ENCODE measurements around the gene TMEM39A.

Gene TMEM39A

GRCh38 chr3:119428538-119428937, 34.9 kb downstream of the TMEM39A start:
- Histone ChIP-seq H3K9me3 (replicated peaks; ENCODE audit: insufficient read depth, low read length) (no peaks in the 10 kb centered on the region), H3K9me2 (replicated peaks; ENCODE audit: insufficient read depth, low read length) (no peaks in the 10 kb centered on the region), H3F3A (ENCODE audit: insufficient read depth, low read length) (no peaks in the 10 kb centered on the region), H3K79me2 (ENCODE audit: low read length) (no peaks in the 10 kb centered on the region), H3K36me3 (replicated peaks; ENCODE audit: insufficient read depth, low read length) (peaks cover 25% of the 10 kb centered on the region), H3K27me3 (replicated peaks; ENCODE audit: insufficient read depth, low read length) (no peaks in the 10 kb centered on the region), H3K4me1 (ENCODE audit: low read length) (no peaks in the 10 kb centered on the region), H4K20me1 (ENCODE audit: insufficient read depth, low read length) (no peaks in the 10 kb centered on the region), H3K4me3 (ENCODE audit: low read length) (no peak overlapping the region), H3K4me2 (ENCODE audit: low read depth, low read length) (no peak overlapping the region), H3K9ac (ENCODE audit: low read length) (no peak overlapping the region), H3K27ac (ENCODE audit: low read length) (no peak overlapping the region), H2AFZ (ENCODE audit: low read length) (no peak overlapping the region)
- no peak for TF ChIP-seq EZH2 (optimal IDR thresholded peaks at IDR 0.05; ENCODE audit: low read depth, low read length)
- no peak for TF ChIP-seq EZH2phosphoT487 (IDR thresholded peaks at IDR 0.05; ENCODE audit: low read length)
- TF ChIP-seq CTCF (IDR thresholded peaks at IDR 0.05; ENCODE audit: low read length), result no peak
- no peak for DNase-seq

DNA sequence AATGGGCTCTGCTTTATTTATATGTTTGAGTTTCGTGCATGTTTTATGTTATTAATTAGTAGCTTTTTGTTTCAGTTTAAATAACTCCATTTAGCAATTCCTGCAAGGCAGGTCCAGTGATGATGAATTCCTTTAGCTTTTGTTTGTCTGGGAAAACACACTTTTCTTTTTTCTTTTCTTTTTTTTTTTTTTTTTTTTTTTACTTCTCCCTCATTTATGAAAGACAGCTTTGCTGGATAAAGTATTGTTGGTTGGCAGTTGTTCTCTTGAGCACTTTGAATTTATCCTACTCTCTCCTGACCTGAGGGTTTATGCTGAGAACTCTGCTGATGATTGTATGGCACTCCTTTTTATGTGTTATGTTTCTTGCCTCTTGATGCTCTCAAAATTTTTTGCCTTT, 35.7 kb downstream of the TMEM39A start:
- DNase-seq, result no peak
- no peaks in the 10 kb centered on the region for H3K4me1 ChIP-seq (ENCODE audit: low read length)
- no peak overlapping the region for H3K27ac ChIP-seq (ENCODE audit: low read length)
- H3K79me2 ChIP-seq (ENCODE audit: low read length), result no peaks in the 10 kb centered on the region
- H3K9ac ChIP-seq (ENCODE audit: low read length), result no peak overlapping the region
- no peak overlapping the region for H2AFZ ChIP-seq (ENCODE audit: low read length)
- H3K36me3 ChIP-seq (replicated peaks; ENCODE audit: insufficient read depth, low read length), result peaks cover 25% of the 10 kb centered on the region
- H3F3A ChIP-seq (ENCODE audit: insufficient read depth, low read length), result no peaks in the 10 kb centered on the region
- no peaks in the 10 kb centered on the region for H3K9me3 ChIP-seq (replicated peaks; ENCODE audit: insufficient read depth, low read length)
- H3K4me3 ChIP-seq (ENCODE audit: low read length), result no peak overlapping the region
- TF ChIP-seq CTCF (IDR thresholded peaks at IDR 0.05; ENCODE audit: low read length) (no peak), EZH2 (optimal IDR thresholded peaks at IDR 0.05; ENCODE audit: low read depth, low read length) (no peak), EZH2phosphoT487 (IDR thresholded peaks at IDR 0.05; ENCODE audit: low read length) (no peak)
- no peaks in the 10 kb centered on the region for H3K9me2 ChIP-seq (replicated peaks; ENCODE audit: insufficient read depth, low read length)
- H3K4me2 ChIP-seq (ENCODE audit: low read depth, low read length), result no peak overlapping the region
- H4K20me1 ChIP-seq (ENCODE audit: insufficient read depth, low read length), result no peaks in the 10 kb centered on the region
- no peaks in the 10 kb centered on the region for H3K27me3 ChIP-seq (replicated peaks; ENCODE audit: insufficient read depth, low read length)

DNA sequence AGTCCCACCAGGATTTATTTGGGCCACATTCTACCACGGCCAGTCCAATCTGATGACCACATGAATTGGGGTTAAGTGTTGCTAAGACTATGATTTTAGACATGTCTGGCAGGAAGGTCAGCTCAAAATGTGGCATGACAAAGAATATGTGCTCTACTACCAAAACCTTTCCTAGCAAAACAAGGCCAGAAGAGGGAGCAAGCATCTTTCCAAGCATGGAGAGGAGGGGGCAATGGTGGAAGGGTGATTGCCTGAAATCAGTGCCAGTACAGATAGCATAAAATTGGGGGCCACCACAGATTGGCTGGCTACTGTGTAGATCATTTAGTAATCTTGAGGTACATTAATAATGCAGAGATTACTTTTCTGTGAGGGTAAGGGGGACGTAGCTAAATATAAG, 43.2 kb downstream of the TMEM39A start:
- Histone ChIP-seq H3K4me3 (ENCODE audit: low read length) (no peak overlapping the region), H3K9me2 (replicated peaks; ENCODE audit: insufficient read depth, low read length) (no peaks in the 10 kb centered on the region), H3K9ac (ENCODE audit: low read length) (no peak overlapping the region), H3K36me3 (replicated peaks; ENCODE audit: insufficient read depth, low read length) (no peaks in the 10 kb centered on the region), H3K4me1 (ENCODE audit: low read length) (no peaks in the 10 kb centered on the region), H3K9me3 (replicated peaks; ENCODE audit: insufficient read depth, low read length) (no peaks in the 10 kb centered on the region), H4K20me1 (ENCODE audit: insufficient read depth, low read length) (no peaks in the 10 kb centered on the region), H2AFZ (ENCODE audit: low read length) (no peak overlapping the region), H3K27me3 (replicated peaks; ENCODE audit: insufficient read depth, low read length) (no peaks in the 10 kb centered on the region), H3F3A (ENCODE audit: insufficient read depth, low read length) (no peaks in the 10 kb centered on the region), H3K79me2 (ENCODE audit: low read length) (no peaks in the 10 kb centered on the region), H3K27ac (ENCODE audit: low read length) (no peak overlapping the region), H3K4me2 (ENCODE audit: low read depth, low read length) (no peak overlapping the region)
- TF ChIP-seq CTCF (IDR thresholded peaks at IDR 0.05; ENCODE audit: low read length) (0 out of 2 replicates have a peak, but pooled peaks have one; percentile 9), EZH2 (optimal IDR thresholded peaks at IDR 0.05; ENCODE audit: low read depth, low read length) (no peak)
- DNase-seq, result no peak

Data from MM.1S (cell line).